ENCODE data around the gene DEPDC1B.
"Not testable (repeated sequence)": the region's sequence is repeated elsewhere in the genome, so short reads cannot be mapped to it uniquely, and the experiment has no call there.

Gene DEPDC1B

DNA sequence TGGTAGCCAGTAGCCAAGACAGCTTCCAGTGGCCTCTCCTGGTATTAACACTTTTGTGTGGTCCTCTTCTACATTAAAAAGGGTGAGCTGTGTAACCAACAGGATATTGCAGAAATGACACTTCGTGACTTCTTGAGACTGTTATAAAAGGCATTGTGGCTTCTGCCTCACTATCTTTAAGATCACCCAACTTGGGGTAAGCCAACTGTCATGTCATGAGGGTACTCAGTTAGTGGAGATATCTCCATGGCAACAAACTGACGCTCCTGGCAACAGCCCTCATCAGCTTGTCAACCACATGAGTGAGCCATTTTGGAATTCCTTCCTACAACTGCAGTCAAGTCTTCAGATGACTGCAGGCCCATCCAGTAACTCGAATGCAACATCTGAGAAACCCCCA, 121.7 kb downstream of the DEPDC1B start:
- no peak for DNase-seq

DNA sequence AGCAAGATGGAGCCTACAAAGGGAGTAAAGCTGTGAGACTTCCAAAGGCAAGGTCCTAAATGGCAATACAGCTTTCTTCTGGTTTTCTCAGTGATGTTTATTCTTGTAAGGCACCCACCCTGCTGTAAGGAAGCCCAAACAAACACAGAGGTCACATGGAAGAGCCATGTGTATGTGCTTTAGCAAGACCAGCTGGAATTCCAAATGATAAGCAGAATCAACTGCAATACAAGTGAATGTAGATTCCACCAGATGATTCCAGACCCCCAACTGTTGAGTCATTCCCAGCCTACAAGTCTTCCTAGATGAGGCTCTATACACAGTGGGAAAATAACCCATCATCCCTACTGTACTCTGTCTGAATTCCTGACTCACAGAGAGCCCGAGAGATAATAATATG, 122.8 kb downstream of the DEPDC1B start:
- DNase-seq = no peak

DNA sequence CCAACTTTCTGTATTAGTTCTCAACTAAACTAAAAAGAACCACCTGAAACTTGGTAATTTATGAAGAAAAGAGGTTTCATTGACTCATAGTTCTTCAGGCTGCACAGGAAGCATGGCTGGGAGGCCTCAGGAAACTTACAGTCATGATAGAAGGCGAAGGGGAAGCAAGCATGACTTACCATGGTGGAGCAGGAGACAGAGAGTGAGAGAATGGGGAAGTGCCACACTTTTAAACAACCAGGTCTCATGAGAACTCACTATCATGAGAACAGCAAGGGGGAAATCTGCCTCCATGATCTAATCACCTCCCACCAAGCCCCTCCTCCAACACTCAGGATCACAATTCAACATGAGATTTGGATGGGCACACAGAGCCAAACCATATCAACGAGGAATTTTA, 123.5 kb downstream of the DEPDC1B start:
- no peak for DNase-seq

DNA sequence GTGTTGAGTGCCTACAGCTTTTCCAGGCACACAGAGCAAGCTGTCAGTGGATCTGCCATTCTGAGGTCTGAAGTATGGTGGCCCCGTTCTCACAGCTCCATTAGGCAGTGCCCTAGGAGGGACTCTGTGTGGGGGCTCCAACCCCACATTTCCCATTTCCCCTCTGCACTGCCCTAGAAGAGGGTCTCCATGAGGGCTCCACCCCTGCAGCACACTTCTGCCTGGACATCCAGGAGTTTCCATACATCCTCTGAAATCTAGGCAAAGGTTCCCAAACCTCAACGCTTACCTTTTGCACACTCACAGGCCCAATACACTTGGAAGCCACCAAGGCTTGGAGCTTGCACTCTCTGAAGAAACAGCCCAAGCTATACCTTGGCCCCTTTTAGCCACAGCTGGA, 131.3 kb downstream of the DEPDC1B start:
- DNase-seq = no peak

DNA sequence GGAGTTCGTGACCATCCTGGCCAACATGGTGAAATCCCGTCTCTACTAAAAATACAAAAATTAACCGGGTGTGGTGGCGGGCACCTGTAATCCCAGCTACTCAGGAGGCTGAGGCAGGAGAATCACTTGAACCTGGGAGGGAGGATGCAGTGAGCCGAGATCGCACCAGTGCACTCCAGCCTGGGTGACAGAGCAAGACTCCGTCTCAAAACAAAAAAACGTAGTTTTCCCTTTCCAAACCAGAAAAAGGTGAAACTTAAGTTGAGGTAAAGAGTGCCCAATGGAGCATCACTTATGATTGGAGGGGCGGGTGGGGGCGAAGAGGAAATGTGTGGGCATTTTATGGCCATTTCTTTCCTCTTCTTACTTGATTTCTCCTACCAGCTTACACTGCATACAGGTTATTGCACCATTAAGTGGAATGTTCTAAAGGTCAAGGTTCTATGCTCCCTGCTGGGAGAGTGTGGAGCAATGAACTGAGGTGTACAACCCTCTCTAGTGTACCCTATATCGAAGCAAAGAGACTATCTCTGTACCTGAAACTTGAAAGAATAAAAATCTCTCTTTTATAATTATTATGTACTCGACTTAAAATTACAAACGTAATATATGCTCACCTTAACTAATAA, 136.2 kb downstream of the DEPDC1B start:
- no peak for DNase-seq

DNA sequence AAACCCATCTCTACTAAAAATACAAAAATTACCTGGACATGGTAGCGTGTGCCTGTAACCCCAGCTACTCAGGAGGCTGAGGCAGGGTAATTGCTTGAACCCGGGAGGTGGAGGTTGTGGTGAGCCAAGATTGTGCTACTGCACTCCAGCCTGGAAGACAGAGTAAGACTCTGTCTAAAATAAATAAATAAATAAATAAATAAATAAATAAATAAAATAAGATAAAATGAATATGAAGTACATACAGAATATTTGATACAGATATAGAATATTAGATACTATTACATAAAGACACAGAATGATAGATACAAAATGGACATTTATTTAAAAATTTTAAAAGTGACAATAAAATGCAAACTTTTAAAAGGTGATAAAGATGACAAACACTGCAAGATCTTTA, 146.7 kb downstream of the DEPDC1B start:
- DNase-seq = not testable (repeated sequence)

DNA sequence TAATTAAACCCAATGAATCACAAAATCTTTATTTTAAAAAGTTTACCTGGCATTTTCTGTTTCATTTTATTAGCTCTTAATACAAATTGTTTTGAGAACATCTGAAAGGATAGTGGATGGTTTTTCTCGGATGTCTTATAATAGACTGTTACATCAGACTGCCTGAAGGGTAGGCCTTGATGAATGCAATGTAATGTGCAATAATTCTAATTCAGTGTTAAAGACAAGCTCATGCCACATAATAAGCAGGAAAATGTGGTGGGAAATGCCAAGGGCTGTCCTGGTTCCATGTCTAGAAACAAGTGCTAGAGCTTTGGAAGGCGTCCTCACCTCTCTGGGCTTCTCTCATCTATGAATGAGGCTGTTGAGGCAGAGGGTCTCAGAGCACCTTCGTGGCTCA, 148.1 kb downstream of the DEPDC1B start:
- DNase-seq = no peak

DNA sequence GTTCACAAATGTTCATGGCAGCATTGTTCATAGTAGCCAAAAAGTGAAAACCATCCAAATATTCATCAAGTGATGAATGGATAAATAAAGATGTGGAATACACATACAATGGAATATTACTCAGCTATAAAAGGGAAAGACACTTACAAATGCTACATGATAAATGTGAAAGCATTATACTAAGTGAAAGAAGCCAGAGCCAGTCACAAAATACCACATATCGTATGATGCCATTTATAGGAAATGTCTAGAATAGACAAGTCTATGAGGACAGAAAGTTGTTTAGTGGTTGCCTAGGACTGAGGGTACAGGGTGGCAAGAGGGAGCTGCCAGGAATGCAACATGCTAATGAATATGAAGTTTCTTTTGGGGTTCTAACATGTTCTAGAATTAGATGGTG, 148.7 kb downstream of the DEPDC1B start:
- DNase-seq = no peak

DNA sequence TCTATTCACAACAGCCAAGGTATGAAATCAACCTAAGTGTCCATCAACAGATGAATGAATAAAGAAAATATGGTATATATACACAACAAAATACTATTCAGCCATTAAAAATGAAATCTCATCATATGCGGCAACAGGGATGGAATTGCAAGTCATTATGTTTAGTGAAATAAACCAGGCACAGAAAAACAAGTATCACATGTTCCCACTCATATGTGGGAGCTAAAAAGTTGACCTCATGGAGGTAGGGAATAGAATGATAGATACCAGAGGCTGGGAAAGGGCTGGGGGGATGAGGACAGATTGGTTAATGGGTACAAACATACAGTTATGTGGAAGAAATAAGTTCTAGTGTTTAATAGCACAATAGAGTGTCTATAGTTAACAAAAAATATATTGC, 149.7 kb downstream of the DEPDC1B start:
- no peak for DNase-seq

DNA sequence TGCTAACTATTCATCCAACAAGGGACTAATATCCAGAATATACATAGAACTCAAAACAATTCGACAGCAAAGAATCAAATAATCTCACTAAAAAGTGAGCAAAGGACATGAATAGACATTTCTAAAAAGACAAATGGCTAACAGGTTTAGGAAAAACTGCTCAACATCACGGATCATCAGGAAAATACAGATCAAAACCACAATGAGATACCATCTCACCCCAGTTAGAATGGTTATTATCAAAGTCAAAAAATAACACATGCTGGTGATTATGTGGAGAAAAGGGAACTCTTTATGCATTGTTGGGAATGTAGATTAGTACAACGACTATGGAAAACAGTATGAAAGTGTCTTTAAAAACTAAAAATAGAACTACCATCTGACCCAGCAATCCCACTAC, 150.1 kb downstream of the DEPDC1B start:
- DNase-seq = no peak

All from activated effector memory CD4-positive, alpha-beta T cell treated with anti-CD3 and anti-CD28 coated beads, Interleukin-2, amount 50 U/mL, for 16 hours (primary cell).